ENCODE data around the gene RSPH9.
A peak's percentile ranks its signal among the peaks of the same experiment; 100 is the strongest.
"Not testable (repeated sequence)": the region's sequence is repeated elsewhere in the genome, so short reads cannot be mapped to it uniquely, and the experiment has no call there.

Gene RSPH9

GRCh38 chr6:43698584-43699349, 53.9 kb downstream of the RSPH9 start:
- DNase-seq (ENCODE audit: low read depth), result peak; percentile 69
- no peak overlapping the region for H3K4me3 ChIP-seq (ENCODE audit: control insufficient read depth, low read depth, low read length)
- TF ChIP-seq CTCF (conservative IDR thresholded peaks at IDR 0.05; ENCODE audit: control insufficient read depth, insufficient read depth, low read depth, low read length), result no peak

- DNase-seq (ENCODE audit: low read depth), result peak; percentile 44
- no peak overlapping the region for H3K4me3 ChIP-seq (ENCODE audit: control insufficient read depth, low read depth, low read length)
- TF ChIP-seq CTCF (conservative IDR thresholded peaks at IDR 0.05; ENCODE audit: control insufficient read depth, insufficient read depth, low read depth, low read length), result no peak
Measured at GRCh38 chr6:43699564-43700186, 54.8 kb downstream of the RSPH9 start.

- DNase-seq (ENCODE audit: low read depth); H3K4me3 ChIP-seq (ENCODE audit: control insufficient read depth, low read depth, low read length): not testable (repeated sequence)
Measured at GRCh38 chr6:43700939-43701560, 56.2 kb downstream of the RSPH9 start.

- TF ChIP-seq CTCF (conservative IDR thresholded peaks at IDR 0.05; ENCODE audit: control insufficient read depth, insufficient read depth, low read depth, low read length), result no peak
- no peak overlapping the region for H3K4me3 ChIP-seq (ENCODE audit: control insufficient read depth, low read depth, low read length)
- no peak for DNase-seq (ENCODE audit: low read depth)
Measured at GRCh38 chr6:43702171-43702533, 57.3 kb downstream of the RSPH9 start.

- no peak overlapping the region for H3K4me3 ChIP-seq (ENCODE audit: control insufficient read depth, low read depth, low read length)
- peak; percentile 96 for DNase-seq (ENCODE audit: low read depth)
- no peak for TF ChIP-seq CTCF (conservative IDR thresholded peaks at IDR 0.05; ENCODE audit: control insufficient read depth, insufficient read depth, low read depth, low read length)
Measured at GRCh38 chr6:43702534-43703440, 58.0 kb downstream of the RSPH9 start.

- no peak overlapping the region for H3K4me3 ChIP-seq (ENCODE audit: control insufficient read depth, low read depth, low read length)
- no peak for TF ChIP-seq CTCF (conservative IDR thresholded peaks at IDR 0.05; ENCODE audit: control insufficient read depth, insufficient read depth, low read depth, low read length)
- DNase-seq (ENCODE audit: low read depth), result no peak
Measured at GRCh38 chr6:43703512-43704429, 58.9 kb downstream of the RSPH9 start.

Measured in fibroblast of mammary gland (primary cell).